GM06990 (cell line): ENCODE results near the gene NDUFS6.

Experiments
- DNase-seq: peaks from one replicate; pipeline ENCODE4 v3.0.0-alpha.2; 2011; ENCODE audit not compliant: insufficient read length; ENCODE audit errors: extremely low read depth
- H3K27me3 ChIP-seq: replicated peaks from 2 replicates; pipeline ENCODE4 v1.6.0; 2011; ENCODE audit warnings: low read length; ENCODE audit not compliant: control insufficient read depth, insufficient read depth
- H3K36me3 ChIP-seq: 2 replicates; pipeline ENCODE4 v1.5.1; 2011; ENCODE audit warnings: low read length; ENCODE audit not compliant: control insufficient read depth, insufficient read depth
- H3K4me3 ChIP-seq: replicated peaks from 2 replicates; pipeline ENCODE4 v1.5.1; 2011; ENCODE audit warnings: low read depth, mild to moderate bottlenecking, control low read depth, low read length
- TF ChIP-seq, protein P1 (sequence below): IDR thresholded peaks from 2 replicates; pipeline ENCODE4 v1.5.1; 2011; ENCODE audit warnings: low read length, control low read depth, mild to moderate bottlenecking, inconsistent platforms; ENCODE audit not compliant: insufficient read depth, poor library complexity, severe bottlenecking

Gene NDUFS6

GRCh38 chr5:1799602-1800471, 1.4 kb upstream of the NDUFS6 start, which contains the start of gene MRPL36:
TSS of gene MRPL36 (minus strand) at chr5:1799837. CDS start at chr5:1798935, 902 bp downstream.
- TF ChIP-seq, protein P1, sequence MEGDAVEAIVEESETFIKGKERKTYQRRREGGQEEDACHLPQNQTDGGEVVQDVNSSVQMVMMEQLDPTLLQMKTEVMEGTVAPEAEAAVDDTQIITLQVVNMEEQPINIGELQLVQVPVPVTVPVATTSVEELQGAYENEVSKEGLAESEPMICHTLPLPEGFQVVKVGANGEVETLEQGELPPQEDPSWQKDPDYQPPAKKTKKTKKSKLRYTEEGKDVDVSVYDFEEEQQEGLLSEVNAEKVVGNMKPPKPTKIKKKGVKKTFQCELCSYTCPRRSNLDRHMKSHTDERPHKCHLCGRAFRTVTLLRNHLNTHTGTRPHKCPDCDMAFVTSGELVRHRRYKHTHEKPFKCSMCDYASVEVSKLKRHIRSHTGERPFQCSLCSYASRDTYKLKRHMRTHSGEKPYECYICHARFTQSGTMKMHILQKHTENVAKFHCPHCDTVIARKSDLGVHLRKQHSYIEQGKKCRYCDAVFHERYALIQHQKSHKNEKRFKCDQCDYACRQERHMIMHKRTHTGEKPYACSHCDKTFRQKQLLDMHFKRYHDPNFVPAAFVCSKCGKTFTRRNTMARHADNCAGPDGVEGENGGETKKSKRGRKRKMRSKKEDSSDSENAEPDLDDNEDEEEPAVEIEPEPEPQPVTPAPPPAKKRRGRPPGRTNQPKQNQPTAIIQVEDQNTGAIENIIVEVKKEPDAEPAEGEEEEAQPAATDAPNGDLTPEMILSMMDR = no peak
- H3K4me3 ChIP-seq = peak within 1 kb of the TSS; percentile 95
- peak; percentile 93 for DNase-seq
- H3K36me3 ChIP-seq = peaks cover 29% of the 10 kb centered on the region
- no peaks in the 10 kb centered on the region for H3K27me3 ChIP-seq

DNA sequence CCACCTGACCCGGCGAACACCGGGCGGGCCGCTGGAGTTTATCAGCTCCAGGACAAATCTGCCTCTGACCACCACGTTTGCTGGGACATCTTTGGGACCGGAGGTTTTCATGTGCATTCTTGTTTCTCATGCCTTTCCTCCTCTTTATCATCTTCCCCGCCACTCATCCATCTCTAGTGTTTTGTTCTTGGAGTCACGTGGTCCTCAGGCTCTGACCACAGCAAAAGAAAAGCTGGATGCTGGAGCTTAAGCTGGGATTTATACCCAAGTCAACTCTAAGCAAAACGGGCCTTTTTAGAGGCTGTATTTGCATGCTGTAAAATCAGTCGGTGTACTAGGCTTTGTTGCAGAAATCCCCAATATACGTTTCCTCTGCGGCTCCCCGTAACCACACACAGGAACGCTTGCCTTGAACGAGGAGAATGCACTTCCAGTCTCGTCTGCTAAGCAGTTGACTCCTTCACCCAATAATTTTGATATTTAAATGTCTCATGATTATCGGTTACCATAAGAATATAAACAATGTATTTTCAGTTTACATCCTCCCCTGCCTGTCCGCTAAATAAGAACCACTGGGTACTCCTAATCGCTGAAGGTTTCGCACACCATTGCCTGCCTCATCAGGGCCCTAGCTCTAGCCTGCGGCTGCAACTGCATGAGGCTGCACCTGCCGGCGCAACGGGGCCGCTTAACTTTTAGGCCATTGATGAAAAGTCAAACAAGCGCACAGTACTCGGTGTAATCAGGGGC, 560 bp upstream of the NDUFS6 start:
- peak overlapping the region; percentile 95 for H3K4me3 ChIP-seq
- peaks cover 32% of the 10 kb centered on the region for H3K36me3 ChIP-seq
- TF ChIP-seq, protein P1 = no peak
- H3K27me3 ChIP-seq = no peaks in the 10 kb centered on the region
- no peak for DNase-seq

DNA sequence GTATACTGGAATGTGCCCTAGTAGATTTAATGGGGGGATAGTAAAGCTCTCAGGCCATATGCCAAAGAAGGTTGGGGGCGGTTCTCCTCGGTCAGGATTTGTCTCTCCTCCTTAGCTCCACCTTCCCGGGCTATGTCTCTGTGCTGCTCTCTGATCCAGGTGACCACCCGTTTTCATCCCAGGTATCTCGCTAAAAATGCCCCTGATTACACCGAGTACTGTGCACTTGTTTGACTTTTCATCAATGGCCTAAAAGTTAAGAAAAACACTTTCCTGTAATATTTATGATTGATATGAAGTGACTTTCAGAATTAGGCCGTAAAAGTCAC, 724 bp downstream of the NDUFS6 start:
- peaks cover 33% of the 10 kb centered on the region for H3K36me3 ChIP-seq
- no peak for DNase-seq
- H3K27me3 ChIP-seq = no peaks in the 10 kb centered on the region
- TF ChIP-seq, protein P1 = no peak
- peak overlapping the region; percentile 95 for H3K4me3 ChIP-seq

DNA sequence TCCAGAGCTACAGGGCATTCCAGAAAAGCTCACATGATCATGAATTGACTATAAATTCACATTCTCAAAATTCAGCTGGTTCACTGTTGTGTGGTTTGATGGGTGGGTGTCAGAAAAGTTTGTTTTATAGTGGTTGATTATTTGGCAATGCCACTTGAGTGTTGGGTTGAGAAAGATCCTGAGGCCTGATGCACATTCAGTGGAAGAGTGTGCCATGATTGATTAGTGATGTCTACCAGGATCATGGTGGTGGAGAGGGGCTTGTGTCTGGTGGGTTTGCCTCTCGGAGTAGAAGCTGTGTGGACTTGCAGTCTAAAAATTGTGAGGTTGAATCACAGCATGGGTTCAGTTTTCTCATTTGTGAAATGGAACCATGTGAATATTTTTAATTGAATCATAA, 2.0 kb downstream of the NDUFS6 start:
- no peak for DNase-seq
- no peak overlapping the region for H3K4me3 ChIP-seq
- no peaks in the 10 kb centered on the region for H3K27me3 ChIP-seq
- H3K36me3 ChIP-seq = peaks cover 32% of the 10 kb centered on the region
- TF ChIP-seq, protein P1 = no peak

DNA sequence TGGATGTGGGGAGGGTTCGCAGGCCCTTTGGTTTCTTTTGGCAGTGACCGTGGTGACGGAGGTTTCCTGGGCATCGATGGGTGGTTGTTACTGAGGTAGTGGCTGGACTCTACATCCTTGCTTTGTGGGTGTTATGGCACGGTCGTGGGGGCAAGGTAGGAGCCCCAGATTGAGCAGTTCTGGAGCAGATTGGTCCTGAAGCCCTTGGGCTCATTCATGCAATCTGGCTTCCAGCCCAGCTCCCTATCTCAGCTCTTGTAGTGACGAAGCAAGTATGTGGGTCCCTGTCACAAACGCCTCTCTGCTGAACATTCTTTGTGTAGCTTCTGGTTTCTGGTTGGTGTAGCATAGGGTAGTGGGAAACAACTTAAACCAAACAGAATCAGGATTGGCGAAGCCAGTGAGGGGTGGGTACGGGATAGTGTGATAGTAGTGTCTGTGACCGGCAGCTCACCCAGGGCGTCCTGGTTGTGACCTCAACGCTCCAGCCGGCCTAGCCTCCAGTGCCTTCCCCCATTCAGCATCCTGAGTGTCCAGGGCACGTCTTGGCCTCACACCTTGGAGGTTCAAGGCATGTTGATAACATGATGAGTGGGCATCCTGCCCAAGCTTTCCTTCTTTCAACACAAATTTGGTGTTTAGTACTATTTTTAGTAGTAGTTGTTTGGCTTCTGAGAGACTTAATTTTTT, 2.9 kb downstream of the NDUFS6 start:
- no peak overlapping the region for H3K4me3 ChIP-seq
- no peaks in the 10 kb centered on the region for H3K27me3 ChIP-seq
- H3K36me3 ChIP-seq = peaks cover 34% of the 10 kb centered on the region
- DNase-seq = no peak
- TF ChIP-seq, protein P1 = no peak
